K562 (cell line): ENCODE data around the gene SLC25A51. TPM values are rescaled to one million over a fixed set of nuclear protein-coding genes. Genes with fewer than 3 reads are reported as not detected.

ENCODE experiments used
- ATAC-seq: fragments of 200-7000 bp; cut with Tn5 transposase; 3 replicates; pipeline ENCODE4 v1.9.1; 2020; ENCODE audit warnings: moderate library complexity
- BruUV-seq: library from RNA; stranded (reverse); fragments of 400-500 nt; replicated peaks from 2 replicates; lab custom pipeline; 2021; lab: Mats Ljungman, UMichigan
- CTCF ChIA-PET: fragments of 300-600 bp; formaldehyde crosslinking; extraction: SDS; loops from one replicate; lab custom pipeline; 2021; ENCODE audit warnings: low intra/inter-chr PET ratio; lab: Yijun Ruan, JAX
- POLR2A ChIA-PET: fragments of 300-600, 350-650 bp; sonication (Branson Sonifier 250); formaldehyde crosslinking; extraction: SDS; loops from one replicate; lab custom pipeline; 2021; ENCODE audit warnings: antibody characterized with exemption, inconsistent platforms; lab: Yijun Ruan, JAX
- DNase-seq, 4 experiments: peaks; one replicate each; pipeline versions ENCODE4 v3.0.0 to v3.0.0-alpha.2; 2011 to 2018; ENCODE audit warnings: low spot score in 3 of 4, mixed read lengths in 3 of 4; ENCODE audit errors: extremely low read depth in 1 of 4
- FAIRE-seq: peaks from 2 replicates; lab custom pipeline; 2011; peaks lifted over from hg19 to GRCh38; lab: Jason Lieb, UNC
- H2AFZ ChIP-seq: 2 replicates; pipeline ENCODE4 v1.6.0; 2011; ENCODE audit warnings: low read depth, low read length, control low read depth, inconsistent platforms
- H3K27ac ChIP-seq: fragments of 200-600 bp; 3 replicates; pipeline ENCODE4 v1.8.0; 2011; ENCODE audit warnings: low read depth, mild to moderate bottlenecking, control low read depth, inconsistent platforms, low read length, moderate library complexity, mixed read lengths; ENCODE audit errors: extremely low read depth
- H3K27me3 ChIP-seq, 2 experiments: fragments of 300-600 bp in 1 of 2; 2 replicates in 1 of 2; 3 replicates in 1 of 2; pipeline versions ENCODE4 v1.6.0 to v1.8.0; 2011; ENCODE audit warnings: inconsistent platforms in 2 of 2, low read length in 2 of 2, mild to moderate bottlenecking in 1 of 2, mixed read lengths in 1 of 2, moderate library complexity in 1 of 2; ENCODE audit not compliant: control insufficient read depth in 2 of 2, insufficient read depth in 2 of 2
- H3K36me3 ChIP-seq: fragments of 300-600 bp; 3 replicates; pipeline ENCODE4 v1.8.0; 2011; ENCODE audit warnings: mild to moderate bottlenecking, low read length, inconsistent platforms; ENCODE audit not compliant: control insufficient read depth, insufficient read depth
- H3K4me1 ChIP-seq, 2 experiments: fragments of 200-600 bp in 1 of 2; replicated peaks in 1 of 2; 2 replicates in 1 of 2; 3 replicates in 1 of 2; pipeline versions ENCODE4 v1.5.1 to v1.8.0; 2011; ENCODE audit warnings: inconsistent platforms in 2 of 2, low read length in 2 of 2, mild to moderate bottlenecking in 1 of 2, mixed read lengths in 1 of 2, moderate library complexity in 1 of 2; ENCODE audit not compliant: control insufficient read depth in 2 of 2, insufficient read depth in 2 of 2
- H3K4me2 ChIP-seq: 2 replicates; pipeline ENCODE4 v1.6.1; 2011; ENCODE audit warnings: low read length, control low read depth, inconsistent platforms, mixed read lengths; ENCODE audit not compliant: insufficient read depth
- H3K4me3 ChIP-seq: fragments of 200-600 bp; sonication (generic), shearing (Covaris generic); 2 replicates; pipeline ENCODE4 v1.5.1; 2016; ENCODE audit warnings: control low read depth, inconsistent platforms
- H3K79me2 ChIP-seq: fragments of 200-600 bp; 3 replicates; pipeline ENCODE4 v1.8.0; 2011; ENCODE audit warnings: low read length, inconsistent platforms; ENCODE audit not compliant: control insufficient read depth, insufficient read depth
- H3K9ac ChIP-seq, 2 experiments: 2 replicates each; pipeline versions ENCODE4 v1.6.0 to v1.6.1; 2011; ENCODE audit warnings: low read depth in 2 of 2, low read length in 2 of 2, control low read depth in 1 of 2, inconsistent platforms in 1 of 2, mild to moderate bottlenecking in 1 of 2, mixed read lengths in 1 of 2; ENCODE audit not compliant: insufficient read depth in 1 of 2
- H3K9me1 ChIP-seq: one replicate; pipeline ENCODE4 v1.6.0; 2011; ENCODE audit warnings: inconsistent platforms, mild to moderate bottlenecking, low read length, moderate library complexity; ENCODE audit not compliant: control insufficient read depth, insufficient read depth
- H3K9me3 ChIP-seq: replicated peaks from 2 replicates; pipeline ENCODE4 v1.5.1; 2011; ENCODE audit warnings: low read depth, low read length, inconsistent platforms; ENCODE audit not compliant: control insufficient read depth, insufficient read depth
- H4K20me1 ChIP-seq: replicated peaks from 2 replicates; pipeline ENCODE4 v1.6.1; 2011; ENCODE audit warnings: low read length, inconsistent platforms, mixed read lengths; ENCODE audit not compliant: control insufficient read depth, insufficient read depth
- ARID2 ChIP-seq: fragments of 450-650 bp; IDR thresholded peaks from 2 replicates; pipeline ENCODE4 v1.6.1; 2017; ENCODE audit warnings: antibody characterized with exemption, mild to moderate bottlenecking
- CBX3 ChIP-seq, 2 experiments: IDR thresholded peaks; 1 replicate in 1 of 2; 2 replicates in 1 of 2; pipeline ENCODE4 v1.6.1; 2012; ENCODE audit warnings: inconsistent platforms in 2 of 2, low read length in 2 of 2, borderline replicate concordance in 1 of 2, control low read depth in 1 of 2
- KLF13 ChIP-seq: fragments of 450-650 bp; IDR thresholded peaks from 2 replicates; pipeline ENCODE4 v1.6.1; 2016; ENCODE audit warnings: missing genetic modification characterization, low read depth, mild to moderate bottlenecking, missing compliant biosample characterization, moderate library complexity, borderline replicate concordance
- NR4A1 ChIP-seq, 2 experiments: fragments of 250-450 bp in 1 of 2; fragments of 450-650 bp in 1 of 2; sonication (Bioruptor Pico) in 1 of 2; IDR thresholded peaks; 2 replicates each; pipeline versions ENCODE4 v1.4.0 to v1.6.1; 2016 to 2020; ENCODE audit warnings: mild to moderate bottlenecking in 2 of 2, missing compliant biosample characterization in 1 of 2, missing genetic modification characterization in 1 of 2, moderate library complexity in 1 of 2
- TRIM24 ChIP-seq, 2 experiments: fragments of 450-650 bp; IDR thresholded peaks; 2 replicates each; pipeline ENCODE4 v1.6.1; 2016
- XRCC3 ChIP-seq: fragments of 450-650 bp; IDR thresholded peaks from 2 replicates; pipeline ENCODE4 v1.6.1; 2017; ENCODE audit warnings: mild to moderate bottlenecking, moderate library complexity
- ZNF316 ChIP-seq: fragments of 450-650 bp; IDR thresholded peaks from 2 replicates; pipeline ENCODE4 v1.6.1; 2016
- WGBS: fragments of 100-300 bp; shearing (Covaris generic); methylation state at CpG from one replicate; pipeline ENCODE4 v1.1.6; 2016; ENCODE audit warnings: low coverage, mixed read lengths; ENCODE audit not compliant: insufficient coverage; ENCODE audit errors: missing lambda C conversion rate; 5-methylcytosine and 5-hydroxymethylcytosine counted together
- in situ Hi-C: fragments of 300-500 bp; cut with MboI; formaldehyde crosslinking; loops from 4 replicates; pipeline ENCODE4 v1.15.0; 2018; ENCODE audit warnings: inconsistent platforms, mixed read lengths
- intact Hi-C: fragments of 100-400 bp; cut with micrococcal nuclease; formaldehyde crosslinking; loops from 2 replicates; pipeline ENCODE4 v1.14.2; 2022
- polyA plus RNA-seq, 8 experiments: library from polyadenylated mRNA; depleted of rRNA in 4 of 8; stranded (reverse) in 5 of 8; unstranded in 3 of 8; fragments of >200 nt; fragmentation: Nextera tagmentation in 2 of 8; fragmentation: Illumina TruSeq in 1 of 8; extraction: Ambion mirVana in 2 of 8; extraction: Trizol in 1 of 8; gene quantifications; 2 replicates each; pipeline versions ENCODE4 v1.2.1 to v1.2.3, GENCODE V29; 2011 to 2014; ENCODE audit warnings: inconsistent platforms in 1 of 8, missing spikeins in 1 of 8
- total RNA-seq, 7 experiments: library from RNA; depleted of rRNA in 6 of 7; stranded (reverse); fragments of >200 nt in 6 of 7; fragmentation: Illumina TruSeq in 2 of 7; extraction: Trizol in 2 of 7; gene quantifications; 2 replicates each; pipeline versions ENCODE4 v1.2.1 to v1.2.3, GENCODE V29; 2011 to 2021; ENCODE audit warnings: low replicate concordance in 1 of 7
- TF ChIP-seq, protein P1 (sequence below): fragments of 250-450 bp; sonication (Bioruptor Pico); IDR thresholded peaks from 2 replicates; pipeline ENCODE4 v1.8.0; 2022; ENCODE audit warnings: moderate library complexity, mild to moderate bottlenecking, inconsistent platforms
- TF ChIP-seq, protein P2 (sequence below): fragments of 450-650 bp; IDR thresholded peaks from 2 replicates; pipeline ENCODE4 v1.6.1; 2018; ENCODE audit warnings: mild to moderate bottlenecking, low read depth; ENCODE audit not compliant: partially characterized antibody

SLC25A51 gene
- total and polyA plus RNA-seq, 9 of the 15 experiments (the other 6 are each of a cell fraction or from before 2014, with no cell fraction given), result 9.1 to 40.7 (median 24.5) TPM

DNA sequence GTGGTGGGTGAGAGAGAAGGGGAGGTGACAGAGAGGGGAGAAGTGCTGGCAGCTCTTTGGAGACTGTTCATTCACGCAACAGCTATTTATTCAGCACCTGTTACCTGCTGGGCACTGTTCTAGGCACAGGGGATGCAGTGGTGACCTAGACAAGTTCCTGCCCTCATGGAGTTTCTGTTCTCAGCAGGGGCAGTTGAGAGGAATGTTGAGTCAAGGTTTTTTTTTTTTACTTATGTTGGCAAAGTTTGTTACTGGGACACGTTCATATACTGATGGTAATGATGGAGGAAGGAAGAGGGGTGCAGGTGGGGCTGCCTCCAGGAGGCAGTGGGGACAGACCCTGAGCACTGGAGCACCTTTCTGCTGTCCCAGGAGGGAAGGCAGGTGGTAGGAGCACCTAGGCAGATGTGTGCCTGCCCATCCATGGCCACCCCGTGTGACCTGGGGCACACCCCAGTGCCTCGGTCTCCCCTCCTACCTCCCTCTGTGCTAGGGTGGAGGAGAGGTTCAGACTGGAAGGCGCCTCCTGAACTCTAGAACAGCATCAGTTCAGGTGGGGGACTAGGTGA is 49.4 kb upstream of the SLC25A51 start:
- in situ Hi-C loops (no loop called here), intact Hi-C loops (no loop called here)
- H3K36me3 ChIP-seq, result peaks cover 45% of the 10 kb centered on the region; the same call in 2 of the 3 replicates
- peaks cover 22% of the 10 kb centered on the region for H3K9me1 ChIP-seq
- no peak overlapping the region for H3K4me3 ChIP-seq
- no peaks in the 10 kb centered on the region for H3K27me3 ChIP-seq
- ChIA-PET CTCF (no interaction called here), POLR2A (no interaction called here)
- no peak overlapping the region for H2AFZ ChIP-seq
- peak overlapping the region; percentile 48; the same call in 1 of the 2 replicates for H3K4me2 ChIP-seq
- 77% methylated on average over 5 of the region's 5 CpGs for WGBS
- ATAC-seq, result no peak
- TF ChIP-seq NR4A1 (CRISPR knock-in tag; IDR thresholded peaks at IDR 0.05) (no peak), NR4A1 (tag; IDR thresholded peaks at IDR 0.05) (peak; percentile 48; the same call in 1 of the 2 replicates), CBX3 (IDR thresholded peaks at IDR 0.05; ENCODE audit: borderline replicate concordance in 1 of 2, low read length in 2 of 2) (0 out of 3 replicates have a peak, but pooled peaks of 1 of the 2 experiments have one; percentile 33), TRIM24 (IDR thresholded peaks at IDR 0.05) (peak in 1 of 2 experiments; percentile 12; a peak in 1 of 4 replicates), XRCC3 (no peak), ZNF316 (peak; percentile 82), KLF13 (tag) (0 out of 2 replicates have a peak, but pooled peaks have one; percentile 24), ARID2 (no peak)
- TF ChIP-seq, protein P1, sequence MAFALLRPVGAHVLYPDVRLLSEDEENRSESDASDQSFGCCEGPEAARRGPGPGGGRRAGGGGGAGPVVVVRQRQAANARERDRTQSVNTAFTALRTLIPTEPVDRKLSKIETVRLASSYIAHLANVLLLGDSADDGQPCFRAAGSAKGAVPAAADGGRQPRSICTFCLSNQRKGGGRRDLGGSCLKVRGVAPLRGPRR (CRISPR knock-in tag), result 0 out of 2 replicates have a peak, but pooled peaks have one; percentile 10
- TF ChIP-seq, protein P2, sequence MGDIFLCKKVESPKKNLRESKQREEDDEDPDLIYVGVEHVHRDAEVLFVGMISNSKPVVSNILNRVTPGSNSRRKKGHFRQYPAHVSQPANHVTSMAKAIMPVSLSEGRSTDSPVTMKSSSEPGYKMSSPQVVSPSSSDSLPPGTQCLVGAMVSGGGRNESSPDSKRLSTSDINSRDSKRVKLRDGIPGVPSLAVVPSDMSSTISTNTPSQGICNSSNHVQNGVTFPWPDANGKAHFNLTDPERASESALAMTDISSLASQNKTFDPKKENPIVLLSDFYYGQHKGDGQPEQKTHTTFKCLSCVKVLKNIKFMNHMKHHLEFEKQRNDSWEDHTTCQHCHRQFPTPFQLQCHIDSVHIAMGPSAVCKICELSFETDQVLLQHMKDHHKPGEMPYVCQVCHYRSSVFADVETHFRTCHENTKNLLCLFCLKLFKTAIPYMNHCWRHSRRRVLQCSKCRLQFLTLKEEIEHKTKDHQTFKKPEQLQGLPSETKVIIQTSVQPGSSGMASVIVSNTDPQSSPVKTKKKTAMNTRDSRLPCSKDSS, result peak; percentile 19
- no peak overlapping the region; a peak in 1 of 4 replicates for H3K9ac ChIP-seq
- peaks cover 14% of the 10 kb centered on the region for H4K20me1 ChIP-seq
- peak overlapping the region; percentile 70; the same call in 2 of the 3 replicates for H3K27ac ChIP-seq
- H3K4me1 ChIP-seq, result peaks cover 36 to 49% of the 10 kb centered on the region in 2 experiments
- H3K79me2 ChIP-seq, result no peaks in the 10 kb centered on the region
- BruUV-seq, result no TSS peak
- H3K9me3 ChIP-seq, result no peaks in the 10 kb centered on the region
- no peak for FAIRE-seq
- no peak for DNase-seq
